ENCODE data around the gene SNX1.

Gene SNX1

GRCh38 chr15:64164436-64164835, 68.7 kb downstream of the SNX1 start:
- DNase-seq: no peak

DNA sequence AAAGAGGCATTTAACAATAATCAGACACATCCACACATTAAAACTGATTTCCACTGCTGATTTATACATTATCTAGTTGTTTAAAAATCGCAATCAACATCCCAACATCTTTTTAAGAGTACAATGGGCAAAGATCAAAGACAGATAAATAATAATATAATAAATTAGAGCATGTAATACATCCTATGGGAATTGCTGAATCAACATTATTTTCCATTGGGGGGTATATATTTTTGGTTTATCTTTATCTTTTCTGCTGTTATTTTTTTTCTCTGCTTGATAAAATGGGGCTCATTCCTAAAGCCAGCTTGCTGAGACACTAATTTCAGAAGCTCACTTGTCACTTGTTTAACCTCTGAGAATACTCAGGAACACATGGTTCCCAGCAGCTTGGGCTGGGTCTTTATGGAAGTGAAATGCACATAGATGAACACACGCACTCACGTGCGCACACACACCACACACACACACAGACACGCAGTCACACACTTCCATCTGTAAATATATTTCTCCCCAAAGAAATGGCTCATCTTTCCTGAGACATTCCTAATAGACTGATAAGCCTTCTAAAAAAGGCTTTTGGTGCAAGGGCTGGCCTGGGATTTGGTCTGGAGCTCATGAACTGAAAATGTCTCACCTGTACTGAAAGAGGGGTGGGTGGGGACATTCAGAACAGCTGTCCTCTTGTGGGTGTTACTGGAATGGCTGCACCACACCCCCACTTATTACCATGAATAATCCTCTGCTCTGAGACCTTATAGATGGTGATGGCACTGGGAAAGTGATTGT, 70.5 kb downstream of the SNX1 start:
- DNase-seq: no peak

GRCh38 chr15:64180235-64180824, 84.5 kb downstream of the SNX1 start:
- DNase-seq: no peak

DNA sequence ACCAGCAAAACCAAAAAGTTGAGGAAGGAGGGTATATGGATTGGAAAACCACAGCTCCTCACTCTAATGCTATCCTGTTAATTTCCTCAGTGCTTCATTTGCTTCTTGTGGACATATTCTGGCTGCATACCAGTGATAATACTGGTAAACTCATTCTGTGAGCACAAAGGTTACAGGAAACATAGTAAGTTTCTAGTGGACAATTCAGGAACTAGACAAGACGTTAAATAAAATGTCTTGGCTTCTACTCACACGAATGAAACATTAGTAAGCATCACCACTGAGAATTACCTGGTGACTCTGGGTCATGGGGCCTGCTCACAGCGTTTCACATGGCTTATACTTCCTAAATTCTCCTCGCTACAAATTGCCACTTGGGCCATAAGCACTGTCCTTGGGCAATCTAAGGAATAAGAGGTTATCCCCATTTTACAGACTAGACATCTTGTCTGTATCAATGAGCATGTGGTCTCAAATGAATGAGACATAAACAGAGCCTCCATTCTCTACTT, 87.1 kb downstream of the SNX1 start:
- DNase-seq: no peak

DNA sequence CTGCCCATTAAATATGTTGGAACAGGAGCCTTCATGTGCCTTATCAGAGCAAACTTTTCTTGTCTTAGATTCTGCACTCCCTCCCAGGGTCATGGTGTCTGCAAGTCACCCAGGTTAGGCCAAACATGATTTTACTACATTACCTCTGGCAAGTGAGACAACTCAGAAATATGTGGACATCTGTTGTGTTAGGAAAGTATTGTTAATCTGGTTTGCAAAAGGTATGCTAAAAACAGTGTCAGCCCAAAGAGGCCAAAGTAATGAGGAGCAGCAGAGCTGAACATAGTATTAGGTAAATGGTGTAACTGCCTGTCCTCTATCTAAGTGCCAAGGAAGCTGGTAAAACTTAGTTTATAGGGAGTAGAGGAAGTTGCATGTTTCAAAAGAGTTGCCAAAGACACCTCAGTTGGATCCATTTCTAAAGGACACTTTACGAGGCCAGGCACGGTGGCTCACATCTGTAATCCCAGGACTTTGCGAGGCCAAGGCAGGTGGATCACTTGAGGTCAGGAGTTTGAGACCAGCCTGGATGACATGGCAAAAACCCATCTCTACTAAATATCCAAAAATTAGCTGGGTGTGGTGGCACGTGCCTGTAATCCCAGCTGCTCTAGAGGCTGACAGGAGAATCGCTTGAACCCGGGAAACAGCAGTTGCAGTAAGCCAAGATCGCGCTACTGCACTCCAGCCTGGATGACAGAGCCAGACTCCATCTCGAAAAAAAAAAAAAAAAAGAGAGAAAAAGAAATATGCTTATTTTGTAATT, 89.5 kb downstream of the SNX1 start:
- DNase-seq: no peak

DNA sequence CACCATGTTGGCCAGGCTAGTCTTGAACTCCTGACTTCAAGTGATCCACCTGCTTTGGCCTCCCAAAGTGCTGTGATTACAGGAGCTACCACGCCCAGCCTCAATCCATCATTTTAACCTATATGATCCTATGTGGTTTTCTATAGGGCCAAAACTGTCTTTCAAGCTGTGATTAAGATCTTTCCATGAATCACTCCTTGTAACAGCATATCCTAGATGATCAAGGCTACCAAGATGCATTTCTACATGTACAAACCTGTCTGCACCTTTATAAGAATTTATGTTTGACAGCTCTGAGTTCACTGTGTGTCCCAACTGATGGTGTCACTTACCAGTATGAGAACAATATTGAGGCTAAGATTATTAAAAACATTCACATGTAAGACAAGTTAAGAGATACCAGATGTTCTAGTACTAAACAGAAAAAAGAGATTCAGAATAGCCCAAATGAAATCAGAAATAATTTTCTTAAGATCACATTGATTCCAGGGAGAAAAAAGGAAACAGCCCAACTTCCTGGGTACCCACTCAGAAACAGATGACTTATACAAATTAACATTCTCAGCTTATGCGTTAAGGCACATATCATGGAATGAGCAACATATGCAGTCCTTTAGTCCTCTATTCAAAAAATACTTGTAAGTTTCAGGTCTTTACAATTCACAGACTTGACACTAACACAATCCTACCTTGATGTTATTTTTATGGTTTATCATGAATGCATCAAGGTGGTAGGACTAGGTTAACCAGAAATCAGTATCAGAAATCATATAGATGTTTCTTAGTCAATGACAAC, 91.8 kb downstream of the SNX1 start:
- no peak for DNase-seq
